K562 (cell line): Measurements from ENCODE around the gene FAM53C. TPM values are rescaled to one million over a fixed set of nuclear protein-coding genes. Genes with fewer than 3 reads are reported as not detected.

Experiments used
- NCOR1 ChIP-seq: fragments of 450-650 bp; IDR thresholded peaks from 2 replicates; pipeline ENCODE4 v1.6.1; 2016; ENCODE audit warnings: mild to moderate bottlenecking, moderate library complexity
- XRCC3 ChIP-seq: fragments of 450-650 bp; IDR thresholded peaks from 2 replicates; pipeline ENCODE4 v1.6.1; 2017; ENCODE audit warnings: mild to moderate bottlenecking, moderate library complexity
- ZNF239 ChIP-seq: fragments of 250-450 bp; sonication (Bioruptor Pico); IDR thresholded peaks from 2 replicates; pipeline ENCODE4 v1.4.0; 2020; ENCODE audit warnings: mild to moderate bottlenecking
- polyA plus RNA-seq, 8 experiments: library from polyadenylated mRNA; depleted of rRNA in 4 of 8; stranded (reverse) in 5 of 8; unstranded in 3 of 8; fragments of >200 nt; fragmentation: Nextera tagmentation in 2 of 8; fragmentation: Illumina TruSeq in 1 of 8; extraction: Ambion mirVana in 2 of 8; extraction: Trizol in 1 of 8; gene quantifications; 2 replicates each; pipeline versions ENCODE4 v1.2.1 to v1.2.3, GENCODE V29; 2011 to 2014; ENCODE audit warnings: inconsistent platforms in 1 of 8, missing spikeins in 1 of 8
- total RNA-seq, 7 experiments: library from RNA; depleted of rRNA in 6 of 7; stranded (reverse); fragments of >200 nt in 6 of 7; fragmentation: Illumina TruSeq in 2 of 7; extraction: Trizol in 2 of 7; gene quantifications; 2 replicates each; pipeline versions ENCODE4 v1.2.1 to v1.2.3, GENCODE V29; 2011 to 2021; ENCODE audit warnings: low replicate concordance in 1 of 7
- TF ChIP-seq, protein P1 (sequence below): fragments of 450-650 bp; IDR thresholded peaks from 2 replicates; pipeline ENCODE4 v1.6.1; 2016; ENCODE audit warnings: mild to moderate bottlenecking, moderate library complexity
- TF ChIP-seq, protein P2 (sequence below): fragments of 450-650 bp; formaldehyde crosslinking; conservative IDR thresholded peaks from 2 replicates; pipeline ENCODE4 v1.4.0; 2022; ENCODE audit warnings: mild to moderate bottlenecking, missing genetic modification characterization
- TF ChIP-seq, protein P3 (sequence below), 2 experiments: fragments of 450-650 bp; IDR thresholded peaks; 2 replicates each; pipeline ENCODE4 v1.6.1; 2018; ENCODE audit warnings: mild to moderate bottlenecking in 2 of 2, low read depth in 1 of 2; ENCODE audit not compliant: partially characterized antibody in 2 of 2
- TF ChIP-seq, protein P4 (sequence below): fragments of 250-450 bp; sonication (Bioruptor Pico); IDR thresholded peaks from 2 replicates; pipeline ENCODE4 v1.5.0; 2020; ENCODE audit warnings: mild to moderate bottlenecking

Gene FAM53C
- total and polyA plus RNA-seq, 9 of the 15 experiments (the other 6 are each of a cell fraction or from before 2014, with no cell fraction given), result 9.7 to 38.5 (median 25.2) TPM

DNA sequence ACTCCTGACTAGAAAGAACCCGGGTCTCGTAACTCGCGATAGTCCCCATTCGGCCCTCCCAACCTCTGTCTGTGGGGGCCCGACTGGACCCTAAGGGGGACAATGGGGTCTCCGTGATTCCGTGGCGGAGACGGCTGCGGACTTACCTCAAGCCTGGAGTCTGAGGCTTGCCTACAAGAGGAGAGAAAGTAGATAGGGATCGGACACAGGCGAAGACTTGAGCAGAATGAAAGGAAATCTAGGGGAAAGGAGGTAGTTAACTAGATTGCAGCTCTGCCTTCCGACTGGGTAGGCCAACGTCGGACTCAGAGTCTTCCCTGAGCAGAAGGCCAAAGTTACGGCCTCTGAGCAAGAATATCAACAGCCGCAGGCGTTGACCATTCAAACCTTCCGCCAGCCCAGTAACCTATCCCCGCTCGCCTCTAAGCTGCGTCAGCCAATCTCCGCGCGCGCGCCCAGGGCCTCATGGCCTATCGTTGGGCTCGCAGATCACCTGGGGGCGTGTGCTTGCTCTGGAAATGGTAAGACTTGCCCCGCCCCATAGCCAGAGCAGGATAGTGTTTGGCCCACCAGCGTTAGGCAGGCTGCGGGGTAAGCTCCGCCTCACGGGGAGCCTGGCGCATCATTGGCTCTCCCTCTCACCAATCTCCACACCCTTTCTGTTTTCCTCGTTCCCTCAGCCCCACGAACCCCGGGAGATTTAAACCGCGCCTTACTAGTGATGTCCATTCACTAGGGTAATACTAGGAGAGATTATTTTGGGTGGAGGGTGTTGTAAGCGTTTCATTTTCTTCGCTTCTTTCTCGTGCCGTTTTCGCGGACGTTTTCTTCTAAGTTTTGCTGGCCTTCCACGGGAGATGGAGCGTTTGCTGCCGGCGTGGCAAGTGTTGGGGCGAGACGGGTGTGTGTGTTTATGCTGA lies 6.4 kb upstream of the FAM53C start, which contains the start of gene CDC25C (continued):
- TF ChIP-seq, protein P1, sequence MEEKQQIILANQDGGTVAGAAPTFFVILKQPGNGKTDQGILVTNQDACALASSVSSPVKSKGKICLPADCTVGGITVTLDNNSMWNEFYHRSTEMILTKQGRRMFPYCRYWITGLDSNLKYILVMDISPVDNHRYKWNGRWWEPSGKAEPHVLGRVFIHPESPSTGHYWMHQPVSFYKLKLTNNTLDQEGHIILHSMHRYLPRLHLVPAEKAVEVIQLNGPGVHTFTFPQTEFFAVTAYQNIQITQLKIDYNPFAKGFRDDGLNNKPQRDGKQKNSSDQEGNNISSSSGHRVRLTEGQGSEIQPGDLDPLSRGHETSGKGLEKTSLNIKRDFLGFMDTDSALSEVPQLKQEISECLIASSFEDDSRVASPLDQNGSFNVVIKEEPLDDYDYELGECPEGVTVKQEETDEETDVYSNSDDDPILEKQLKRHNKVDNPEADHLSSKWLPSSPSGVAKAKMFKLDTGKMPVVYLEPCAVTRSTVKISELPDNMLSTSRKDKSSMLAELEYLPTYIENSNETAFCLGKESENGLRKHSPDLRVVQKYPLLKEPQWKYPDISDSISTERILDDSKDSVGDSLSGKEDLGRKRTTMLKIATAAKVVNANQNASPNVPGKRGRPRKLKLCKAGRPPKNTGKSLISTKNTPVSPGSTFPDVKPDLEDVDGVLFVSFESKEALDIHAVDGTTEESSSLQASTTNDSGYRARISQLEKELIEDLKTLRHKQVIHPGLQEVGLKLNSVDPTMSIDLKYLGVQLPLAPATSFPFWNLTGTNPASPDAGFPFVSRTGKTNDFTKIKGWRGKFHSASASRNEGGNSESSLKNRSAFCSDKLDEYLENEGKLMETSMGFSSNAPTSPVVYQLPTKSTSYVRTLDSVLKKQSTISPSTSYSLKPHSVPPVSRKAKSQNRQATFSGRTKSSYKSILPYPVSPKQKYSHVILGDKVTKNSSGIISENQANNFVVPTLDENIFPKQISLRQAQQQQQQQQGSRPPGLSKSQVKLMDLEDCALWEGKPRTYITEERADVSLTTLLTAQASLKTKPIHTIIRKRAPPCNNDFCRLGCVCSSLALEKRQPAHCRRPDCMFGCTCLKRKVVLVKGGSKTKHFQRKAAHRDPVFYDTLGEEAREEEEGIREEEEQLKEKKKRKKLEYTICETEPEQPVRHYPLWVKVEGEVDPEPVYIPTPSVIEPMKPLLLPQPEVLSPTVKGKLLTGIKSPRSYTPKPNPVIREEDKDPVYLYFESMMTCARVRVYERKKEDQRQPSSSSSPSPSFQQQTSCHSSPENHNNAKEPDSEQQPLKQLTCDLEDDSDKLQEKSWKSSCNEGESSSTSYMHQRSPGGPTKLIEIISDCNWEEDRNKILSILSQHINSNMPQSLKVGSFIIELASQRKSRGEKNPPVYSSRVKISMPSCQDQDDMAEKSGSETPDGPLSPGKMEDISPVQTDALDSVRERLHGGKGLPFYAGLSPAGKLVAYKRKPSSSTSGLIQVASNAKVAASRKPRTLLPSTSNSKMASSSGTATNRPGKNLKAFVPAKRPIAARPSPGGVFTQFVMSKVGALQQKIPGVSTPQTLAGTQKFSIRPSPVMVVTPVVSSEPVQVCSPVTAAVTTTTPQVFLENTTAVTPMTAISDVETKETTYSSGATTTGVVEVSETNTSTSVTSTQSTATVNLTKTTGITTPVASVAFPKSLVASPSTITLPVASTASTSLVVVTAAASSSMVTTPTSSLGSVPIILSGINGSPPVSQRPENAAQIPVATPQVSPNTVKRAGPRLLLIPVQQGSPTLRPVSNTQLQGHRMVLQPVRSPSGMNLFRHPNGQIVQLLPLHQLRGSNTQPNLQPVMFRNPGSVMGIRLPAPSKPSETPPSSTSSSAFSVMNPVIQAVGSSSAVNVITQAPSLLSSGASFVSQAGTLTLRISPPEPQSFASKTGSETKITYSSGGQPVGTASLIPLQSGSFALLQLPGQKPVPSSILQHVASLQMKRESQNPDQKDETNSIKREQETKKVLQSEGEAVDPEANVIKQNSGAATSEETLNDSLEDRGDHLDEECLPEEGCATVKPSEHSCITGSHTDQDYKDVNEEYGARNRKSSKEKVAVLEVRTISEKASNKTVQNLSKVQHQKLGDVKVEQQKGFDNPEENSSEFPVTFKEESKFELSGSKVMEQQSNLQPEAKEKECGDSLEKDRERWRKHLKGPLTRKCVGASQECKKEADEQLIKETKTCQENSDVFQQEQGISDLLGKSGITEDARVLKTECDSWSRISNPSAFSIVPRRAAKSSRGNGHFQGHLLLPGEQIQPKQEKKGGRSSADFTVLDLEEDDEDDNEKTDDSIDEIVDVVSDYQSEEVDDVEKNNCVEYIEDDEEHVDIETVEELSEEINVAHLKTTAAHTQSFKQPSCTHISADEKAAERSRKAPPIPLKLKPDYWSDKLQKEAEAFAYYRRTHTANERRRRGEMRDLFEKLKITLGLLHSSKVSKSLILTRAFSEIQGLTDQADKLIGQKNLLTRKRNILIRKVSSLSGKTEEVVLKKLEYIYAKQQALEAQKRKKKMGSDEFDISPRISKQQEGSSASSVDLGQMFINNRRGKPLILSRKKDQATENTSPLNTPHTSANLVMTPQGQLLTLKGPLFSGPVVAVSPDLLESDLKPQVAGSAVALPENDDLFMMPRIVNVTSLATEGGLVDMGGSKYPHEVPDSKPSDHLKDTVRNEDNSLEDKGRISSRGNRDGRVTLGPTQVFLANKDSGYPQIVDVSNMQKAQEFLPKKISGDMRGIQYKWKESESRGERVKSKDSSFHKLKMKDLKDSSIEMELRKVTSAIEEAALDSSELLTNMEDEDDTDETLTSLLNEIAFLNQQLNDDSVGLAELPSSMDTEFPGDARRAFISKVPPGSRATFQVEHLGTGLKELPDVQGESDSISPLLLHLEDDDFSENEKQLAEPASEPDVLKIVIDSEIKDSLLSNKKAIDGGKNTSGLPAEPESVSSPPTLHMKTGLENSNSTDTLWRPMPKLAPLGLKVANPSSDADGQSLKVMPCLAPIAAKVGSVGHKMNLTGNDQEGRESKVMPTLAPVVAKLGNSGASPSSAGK, result peak; percentile 57; the same call in 1 of the 2 replicates
- TF ChIP-seq, protein P2, sequence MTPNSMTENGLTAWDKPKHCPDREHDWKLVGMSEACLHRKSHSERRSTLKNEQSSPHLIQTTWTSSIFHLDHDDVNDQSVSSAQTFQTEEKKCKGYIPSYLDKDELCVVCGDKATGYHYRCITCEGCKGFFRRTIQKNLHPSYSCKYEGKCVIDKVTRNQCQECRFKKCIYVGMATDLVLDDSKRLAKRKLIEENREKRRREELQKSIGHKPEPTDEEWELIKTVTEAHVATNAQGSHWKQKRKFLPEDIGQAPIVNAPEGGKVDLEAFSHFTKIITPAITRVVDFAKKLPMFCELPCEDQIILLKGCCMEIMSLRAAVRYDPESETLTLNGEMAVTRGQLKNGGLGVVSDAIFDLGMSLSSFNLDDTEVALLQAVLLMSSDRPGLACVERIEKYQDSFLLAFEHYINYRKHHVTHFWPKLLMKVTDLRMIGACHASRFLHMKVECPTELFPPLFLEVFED (CRISPR knock-in tag), result 0 out of 2 replicates have a peak, but pooled peaks have one; percentile 44
- TF ChIP-seq, protein P3, sequence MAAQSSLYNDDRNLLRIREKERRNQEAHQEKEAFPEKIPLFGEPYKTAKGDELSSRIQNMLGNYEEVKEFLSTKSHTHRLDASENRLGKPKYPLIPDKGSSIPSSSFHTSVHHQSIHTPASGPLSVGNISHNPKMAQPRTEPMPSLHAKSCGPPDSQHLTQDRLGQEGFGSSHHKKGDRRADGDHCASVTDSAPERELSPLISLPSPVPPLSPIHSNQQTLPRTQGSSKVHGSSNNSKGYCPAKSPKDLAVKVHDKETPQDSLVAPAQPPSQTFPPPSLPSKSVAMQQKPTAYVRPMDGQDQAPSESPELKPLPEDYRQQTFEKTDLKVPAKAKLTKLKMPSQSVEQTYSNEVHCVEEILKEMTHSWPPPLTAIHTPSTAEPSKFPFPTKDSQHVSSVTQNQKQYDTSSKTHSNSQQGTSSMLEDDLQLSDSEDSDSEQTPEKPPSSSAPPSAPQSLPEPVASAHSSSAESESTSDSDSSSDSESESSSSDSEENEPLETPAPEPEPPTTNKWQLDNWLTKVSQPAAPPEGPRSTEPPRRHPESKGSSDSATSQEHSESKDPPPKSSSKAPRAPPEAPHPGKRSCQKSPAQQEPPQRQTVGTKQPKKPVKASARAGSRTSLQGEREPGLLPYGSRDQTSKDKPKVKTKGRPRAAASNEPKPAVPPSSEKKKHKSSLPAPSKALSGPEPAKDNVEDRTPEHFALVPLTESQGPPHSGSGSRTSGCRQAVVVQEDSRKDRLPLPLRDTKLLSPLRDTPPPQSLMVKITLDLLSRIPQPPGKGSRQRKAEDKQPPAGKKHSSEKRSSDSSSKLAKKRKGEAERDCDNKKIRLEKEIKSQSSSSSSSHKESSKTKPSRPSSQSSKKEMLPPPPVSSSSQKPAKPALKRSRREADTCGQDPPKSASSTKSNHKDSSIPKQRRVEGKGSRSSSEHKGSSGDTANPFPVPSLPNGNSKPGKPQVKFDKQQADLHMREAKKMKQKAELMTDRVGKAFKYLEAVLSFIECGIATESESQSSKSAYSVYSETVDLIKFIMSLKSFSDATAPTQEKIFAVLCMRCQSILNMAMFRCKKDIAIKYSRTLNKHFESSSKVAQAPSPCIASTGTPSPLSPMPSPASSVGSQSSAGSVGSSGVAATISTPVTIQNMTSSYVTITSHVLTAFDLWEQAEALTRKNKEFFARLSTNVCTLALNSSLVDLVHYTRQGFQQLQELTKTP (IDR thresholded peaks at IDR 0.05; ENCODE audit: low read depth in 1 of 2, partially characterized antibody in 2 of 2), result peak in 1 of 2 experiments; percentile 43
- TF ChIP-seq, protein P4, sequence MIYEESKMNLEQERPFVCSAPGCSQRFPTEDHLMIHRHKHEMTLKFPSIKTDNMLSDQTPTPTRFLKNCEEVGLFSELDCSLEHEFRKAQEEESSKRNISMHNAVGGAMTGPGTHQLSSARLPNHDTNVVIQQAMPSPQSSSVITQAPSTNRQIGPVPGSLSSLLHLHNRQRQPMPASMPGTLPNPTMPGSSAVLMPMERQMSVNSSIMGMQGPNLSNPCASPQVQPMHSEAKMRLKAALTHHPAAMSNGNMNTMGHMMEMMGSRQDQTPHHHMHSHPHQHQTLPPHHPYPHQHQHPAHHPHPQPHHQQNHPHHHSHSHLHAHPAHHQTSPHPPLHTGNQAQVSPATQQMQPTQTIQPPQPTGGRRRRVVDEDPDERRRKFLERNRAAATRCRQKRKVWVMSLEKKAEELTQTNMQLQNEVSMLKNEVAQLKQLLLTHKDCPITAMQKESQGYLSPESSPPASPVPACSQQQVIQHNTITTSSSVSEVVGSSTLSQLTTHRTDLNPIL (CRISPR knock-in tag), result no peak
- TF ChIP-seq XRCC3 (no peak), ZNF239 (CRISPR knock-in tag) (no peak), NCOR1 (no peak)
